K562 (cell line): ENCODE measurements around the gene KCNAB2. TPM values are rescaled to one million over a fixed set of nuclear protein-coding genes. Genes with fewer than 3 reads are reported as not detected.

ENCODE experiments used
- ATAC-seq: fragments of 200-7000 bp; cut with Tn5 transposase; 3 replicates; pipeline ENCODE4 v1.9.1; 2020; ENCODE audit warnings: moderate library complexity
- BruUV-seq: library from RNA; stranded (reverse); fragments of 400-500 nt; replicated peaks from 2 replicates; lab custom pipeline; 2021; lab: Mats Ljungman, UMichigan
- CTCF ChIA-PET: fragments of 300-600 bp; formaldehyde crosslinking; extraction: SDS; loops from one replicate; lab custom pipeline; 2021; ENCODE audit warnings: low intra/inter-chr PET ratio; lab: Yijun Ruan, JAX
- POLR2A ChIA-PET: fragments of 300-600, 350-650 bp; sonication (Branson Sonifier 250); formaldehyde crosslinking; extraction: SDS; loops from one replicate; lab custom pipeline; 2021; ENCODE audit warnings: antibody characterized with exemption, inconsistent platforms; lab: Yijun Ruan, JAX
- DNase-seq, 4 experiments: peaks; one replicate each; pipeline versions ENCODE4 v3.0.0 to v3.0.0-alpha.2; 2011 to 2018; ENCODE audit warnings: low spot score in 3 of 4, mixed read lengths in 3 of 4; ENCODE audit errors: extremely low read depth in 1 of 4
- FAIRE-seq: peaks from 2 replicates; lab custom pipeline; 2011; peaks lifted over from hg19 to GRCh38; lab: Jason Lieb, UNC
- H2AFZ ChIP-seq: 2 replicates; pipeline ENCODE4 v1.6.0; 2011; ENCODE audit warnings: low read depth, low read length, control low read depth, inconsistent platforms
- H3K27ac ChIP-seq: fragments of 200-600 bp; 3 replicates; pipeline ENCODE4 v1.8.0; 2011; ENCODE audit warnings: low read depth, mild to moderate bottlenecking, control low read depth, inconsistent platforms, low read length, moderate library complexity, mixed read lengths; ENCODE audit errors: extremely low read depth
- H3K27me3 ChIP-seq, 2 experiments: fragments of 300-600 bp in 1 of 2; 2 replicates in 1 of 2; 3 replicates in 1 of 2; pipeline versions ENCODE4 v1.6.0 to v1.8.0; 2011; ENCODE audit warnings: inconsistent platforms in 2 of 2, low read length in 2 of 2, mild to moderate bottlenecking in 1 of 2, mixed read lengths in 1 of 2, moderate library complexity in 1 of 2; ENCODE audit not compliant: control insufficient read depth in 2 of 2, insufficient read depth in 2 of 2
- H3K36me3 ChIP-seq: fragments of 300-600 bp; 3 replicates; pipeline ENCODE4 v1.8.0; 2011; ENCODE audit warnings: mild to moderate bottlenecking, low read length, inconsistent platforms; ENCODE audit not compliant: control insufficient read depth, insufficient read depth
- H3K4me1 ChIP-seq, 2 experiments: fragments of 200-600 bp in 1 of 2; replicated peaks in 1 of 2; 2 replicates in 1 of 2; 3 replicates in 1 of 2; pipeline versions ENCODE4 v1.5.1 to v1.8.0; 2011; ENCODE audit warnings: inconsistent platforms in 2 of 2, low read length in 2 of 2, mild to moderate bottlenecking in 1 of 2, mixed read lengths in 1 of 2, moderate library complexity in 1 of 2; ENCODE audit not compliant: control insufficient read depth in 2 of 2, insufficient read depth in 2 of 2
- H3K4me2 ChIP-seq: 2 replicates; pipeline ENCODE4 v1.6.1; 2011; ENCODE audit warnings: low read length, control low read depth, inconsistent platforms, mixed read lengths; ENCODE audit not compliant: insufficient read depth
- H3K4me3 ChIP-seq: fragments of 200-600 bp; sonication (generic), shearing (Covaris generic); 2 replicates; pipeline ENCODE4 v1.5.1; 2016; ENCODE audit warnings: control low read depth, inconsistent platforms
- H3K79me2 ChIP-seq: fragments of 200-600 bp; 3 replicates; pipeline ENCODE4 v1.8.0; 2011; ENCODE audit warnings: low read length, inconsistent platforms; ENCODE audit not compliant: control insufficient read depth, insufficient read depth
- H3K9ac ChIP-seq, 2 experiments: 2 replicates each; pipeline versions ENCODE4 v1.6.0 to v1.6.1; 2011; ENCODE audit warnings: low read depth in 2 of 2, low read length in 2 of 2, control low read depth in 1 of 2, inconsistent platforms in 1 of 2, mild to moderate bottlenecking in 1 of 2, mixed read lengths in 1 of 2; ENCODE audit not compliant: insufficient read depth in 1 of 2
- H3K9me1 ChIP-seq: one replicate; pipeline ENCODE4 v1.6.0; 2011; ENCODE audit warnings: inconsistent platforms, mild to moderate bottlenecking, low read length, moderate library complexity; ENCODE audit not compliant: control insufficient read depth, insufficient read depth
- H3K9me3 ChIP-seq: replicated peaks from 2 replicates; pipeline ENCODE4 v1.5.1; 2011; ENCODE audit warnings: low read depth, low read length, inconsistent platforms; ENCODE audit not compliant: control insufficient read depth, insufficient read depth
- H4K20me1 ChIP-seq: replicated peaks from 2 replicates; pipeline ENCODE4 v1.6.1; 2011; ENCODE audit warnings: low read length, inconsistent platforms, mixed read lengths; ENCODE audit not compliant: control insufficient read depth, insufficient read depth
- ASH1L ChIP-seq: fragments of 450-650 bp; IDR thresholded peaks from 2 replicates; pipeline ENCODE4 v1.6.1; 2018; ENCODE audit warnings: borderline replicate concordance, mild to moderate bottlenecking, low read depth; ENCODE audit not compliant: partially characterized antibody
- FUS ChIP-seq: fragments of 200-400 bp; formaldehyde crosslinking; optimal IDR thresholded peaks from 2 replicates; pipeline ENCODE3; 2017; ENCODE audit warnings: low read depth, low read length
- GABPB1 ChIP-seq: sonication (generic); formaldehyde crosslinking; IDR thresholded peaks from 2 replicates; pipeline ENCODE4 v1.8.0; 2022; ENCODE audit warnings: mild to moderate bottlenecking, missing genetic modification reagents
- HMG20B ChIP-seq: fragments of 250-450 bp; sonication (Bioruptor Pico); IDR thresholded peaks from 2 replicates; pipeline ENCODE4 v1.5.0; 2021; ENCODE audit warnings: mild to moderate bottlenecking
- HNRNPK ChIP-seq: fragments of 200-400 bp; formaldehyde crosslinking; IDR thresholded peaks from one replicate; pipeline ENCODE4 v1.6.1; 2018; ENCODE audit warnings: mild to moderate bottlenecking, low read depth, low read length; ENCODE audit not compliant: poor library complexity, severe bottlenecking
- JUND ChIP-seq, 2 experiments: IDR thresholded peaks; 2 replicates in 1 of 2; 3 replicates in 1 of 2; pipeline ENCODE4 v1.6.1; 2011; ENCODE audit warnings: borderline replicate concordance in 2 of 2, low read depth in 2 of 2, low read length in 2 of 2, improper control_type of control experiment in 1 of 2, missing biosample characterization in 1 of 2, missing genetic modification characterization in 1 of 2, missing genetic modification reagents in 1 of 2
- KDM1A ChIP-seq, 2 experiments: fragments of 450-650 bp; IDR thresholded peaks; 2 replicates each; pipeline ENCODE4 v1.6.1; 2016; ENCODE audit warnings: mild to moderate bottlenecking in 2 of 2
- KLF10 ChIP-seq: fragments of 250-450 bp; sonication (Bioruptor Pico); IDR thresholded peaks from 2 replicates; pipeline ENCODE4 v1.6.1; 2021; ENCODE audit warnings: matching md5 sums
- MYC ChIP-seq, 2 experiments: fragments of 250-450 bp in 1 of 2; sonication (Bioruptor Pico) in 1 of 2; IDR thresholded peaks; 2 replicates each; pipeline versions ENCODE4 v1.5.1 to v1.6.1; 2012 to 2021; ENCODE audit warnings: low read depth in 2 of 2, borderline replicate concordance in 1 of 2, improper control_type of control experiment in 1 of 2, low read length in 1 of 2, mild to moderate bottlenecking in 1 of 2, moderate library complexity in 1 of 2
- PTTG1 ChIP-seq: fragments of 450-650 bp; IDR thresholded peaks from 2 replicates; pipeline ENCODE4 v1.6.1; 2016; ENCODE audit warnings: low read depth, mild to moderate bottlenecking, missing genetic modification characterization, missing compliant biosample characterization
- TCFL5 ChIP-seq: fragments of 250-450 bp; sonication (Bioruptor Pico); conservative IDR thresholded peaks from 2 replicates; pipeline ENCODE4 v1.6.1; 2021; ENCODE audit warnings: mild to moderate bottlenecking, moderate library complexity, matching md5 sums
- WGBS: fragments of 100-300 bp; shearing (Covaris generic); methylation state at CpG from one replicate; pipeline ENCODE4 v1.1.6; 2016; ENCODE audit warnings: low coverage, mixed read lengths; ENCODE audit not compliant: insufficient coverage; ENCODE audit errors: missing lambda C conversion rate; 5-methylcytosine and 5-hydroxymethylcytosine counted together
- in situ Hi-C: fragments of 300-500 bp; cut with MboI; formaldehyde crosslinking; loops from 4 replicates; pipeline ENCODE4 v1.15.0; 2018; ENCODE audit warnings: inconsistent platforms, mixed read lengths
- intact Hi-C: fragments of 100-400 bp; cut with micrococcal nuclease; formaldehyde crosslinking; loops from 2 replicates; pipeline ENCODE4 v1.14.2; 2022
- polyA plus RNA-seq, 8 experiments: library from polyadenylated mRNA; depleted of rRNA in 4 of 8; stranded (reverse) in 5 of 8; unstranded in 3 of 8; fragments of >200 nt; fragmentation: Nextera tagmentation in 2 of 8; fragmentation: Illumina TruSeq in 1 of 8; extraction: Ambion mirVana in 2 of 8; extraction: Trizol in 1 of 8; gene quantifications; 2 replicates each; pipeline versions ENCODE4 v1.2.1 to v1.2.3, GENCODE V29; 2011 to 2014; ENCODE audit warnings: inconsistent platforms in 1 of 8, missing spikeins in 1 of 8
- total RNA-seq, 7 experiments: library from RNA; depleted of rRNA in 6 of 7; stranded (reverse); fragments of >200 nt in 6 of 7; fragmentation: Illumina TruSeq in 2 of 7; extraction: Trizol in 2 of 7; gene quantifications; 2 replicates each; pipeline versions ENCODE4 v1.2.1 to v1.2.3, GENCODE V29; 2011 to 2021; ENCODE audit warnings: low replicate concordance in 1 of 7
- TF ChIP-seq, protein P1 (sequence below): fragments of 450-650 bp; IDR thresholded peaks from 2 replicates; pipeline ENCODE4 v1.6.1; 2016; ENCODE audit warnings: low read depth, mild to moderate bottlenecking, moderate library complexity
- TF ChIP-seq, protein P2 (sequence below): fragments of 450-650 bp; formaldehyde crosslinking; IDR thresholded peaks from 2 replicates; pipeline ENCODE4 v1.4.0; 2022; ENCODE audit warnings: missing genetic modification characterization
- TF ChIP-seq, protein P3 (sequence below): sonication (generic); formaldehyde crosslinking; IDR thresholded peaks from 2 replicates; pipeline ENCODE4 v1.8.1; 2023; ENCODE audit warnings: mild to moderate bottlenecking, missing genetic modification reagents
- TF ChIP-seq, protein P4 (sequence below): fragments of 250-450 bp; sonication (Bioruptor Pico); IDR thresholded peaks from 2 replicates; pipeline ENCODE4 v1.8.0; 2021; ENCODE audit warnings: mild to moderate bottlenecking, moderate library complexity

The KCNAB2 gene
- total and polyA plus RNA-seq, 9 of the 15 experiments (the other 6 are each of a cell fraction or from before 2014, with no cell fraction given), result 1.8 to 15.8 (median 7.1) TPM

DNA sequence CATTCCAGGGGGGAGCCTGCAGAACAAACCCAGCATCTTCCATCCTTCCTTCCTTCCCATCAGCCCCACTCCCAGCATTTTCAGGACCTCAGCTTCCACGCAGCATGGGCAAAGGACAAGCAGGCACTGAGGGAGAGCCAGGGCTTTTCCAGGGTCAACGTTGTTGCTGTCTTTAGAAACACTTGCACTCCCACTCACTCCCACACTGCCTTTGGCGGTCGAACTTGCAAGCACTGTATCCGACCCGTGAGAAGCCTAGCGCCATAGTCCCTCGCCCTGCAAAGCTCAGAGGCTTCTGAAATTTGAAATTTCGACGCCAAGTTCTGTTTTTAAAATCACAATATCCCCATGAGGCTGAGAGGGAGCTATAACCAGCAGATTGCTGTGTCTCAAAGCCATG, 47.4 kb downstream of the KCNAB2 start:
- BruUV-seq, result no TSS peak
- H3K9ac ChIP-seq, result no peak overlapping the region
- no peaks in the 10 kb centered on the region for H3K79me2 ChIP-seq
- H3K4me3 ChIP-seq, result no peak overlapping the region
- WGBS, result 4% methylated on average over 10 of the region's 10 CpGs
- H3K4me1 ChIP-seq, result peaks cover 0 to 36% of the 10 kb centered on the region in 2 experiments; a peak in 2 of 5 replicates
- H4K20me1 ChIP-seq, result peaks cover 33% of the 10 kb centered on the region
- ChIA-PET CTCF (no interaction called here), POLR2A (interaction anchor here (0.6 to 2.2 kb wide), 3 partner anchors 8 to 11 kb away, joined by 3 to 7 read pairs (median 4); no protein-coding TSS in a partner anchor)
- in situ Hi-C loops (no loop called here), intact Hi-C loops (no loop called here)
- H2AFZ ChIP-seq, result no peak overlapping the region
- H3K36me3 ChIP-seq, result no peaks in the 10 kb centered on the region
- no peaks in the 10 kb centered on the region for H3K9me3 ChIP-seq
- no peak overlapping the region for H3K4me2 ChIP-seq
- no peak for DNase-seq
- peak; percentile 22; the same call in 1 of the 3 replicates for ATAC-seq
- H3K27ac ChIP-seq, result no peak overlapping the region
- peaks cover 48 to 82% of the 10 kb centered on the region in 2 experiments for H3K27me3 ChIP-seq
- no peak for FAIRE-seq
- H3K9me1 ChIP-seq, result no peaks in the 10 kb centered on the region
- TF ChIP-seq FUS (no peak), GABPB1 (CRISPR knock-in tag) (no peak), ASH1L (no peak), TCFL5 (CRISPR knock-in tag) (no peak), HNRNPK (no peak), KLF10 (no peak), JUND (IDR thresholded peaks at IDR 0.05; ENCODE audit: borderline replicate concordance, low read depth, low read length) (no peak), JUND (tag; IDR thresholded peaks at IDR 0.05; ENCODE audit: borderline replicate concordance, low read depth, low read length) (no peak), KDM1A (IDR thresholded peaks at IDR 0.05) (no peak), HMG20B (CRISPR knock-in tag) (no peak), MYC (IDR thresholded peaks at IDR 0.05; ENCODE audit: low read depth, low read length) (no peak), MYC (CRISPR knock-in tag; IDR thresholded peaks at IDR 0.05; ENCODE audit: borderline replicate concordance, low read depth) (no peak), PTTG1 (tag) (no peak)
- TF ChIP-seq, protein P1, sequence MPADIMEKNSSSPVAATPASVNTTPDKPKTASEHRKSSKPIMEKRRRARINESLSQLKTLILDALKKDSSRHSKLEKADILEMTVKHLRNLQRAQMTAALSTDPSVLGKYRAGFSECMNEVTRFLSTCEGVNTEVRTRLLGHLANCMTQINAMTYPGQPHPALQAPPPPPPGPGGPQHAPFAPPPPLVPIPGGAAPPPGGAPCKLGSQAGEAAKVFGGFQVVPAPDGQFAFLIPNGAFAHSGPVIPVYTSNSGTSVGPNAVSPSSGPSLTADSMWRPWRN, result no peak
- TF ChIP-seq, protein P2, sequence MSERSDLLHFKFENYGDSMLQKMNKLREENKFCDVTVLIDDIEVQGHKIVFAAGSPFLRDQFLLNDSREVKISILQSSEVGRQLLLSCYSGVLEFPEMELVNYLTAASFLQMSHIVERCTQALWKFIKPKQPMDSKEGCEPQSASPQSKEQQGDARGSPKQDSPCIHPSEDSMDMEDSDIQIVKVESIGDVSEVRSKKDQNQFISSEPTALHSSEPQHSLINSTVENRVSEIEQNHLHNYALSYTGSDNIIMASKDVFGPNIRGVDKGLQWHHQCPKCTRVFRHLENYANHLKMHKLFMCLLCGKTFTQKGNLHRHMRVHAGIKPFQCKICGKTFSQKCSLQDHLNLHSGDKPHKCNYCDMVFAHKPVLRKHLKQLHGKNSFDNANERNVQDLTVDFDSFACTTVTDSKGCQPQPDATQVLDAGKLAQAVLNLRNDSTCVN (CRISPR knock-in tag), result no peak
- TF ChIP-seq, protein P3, sequence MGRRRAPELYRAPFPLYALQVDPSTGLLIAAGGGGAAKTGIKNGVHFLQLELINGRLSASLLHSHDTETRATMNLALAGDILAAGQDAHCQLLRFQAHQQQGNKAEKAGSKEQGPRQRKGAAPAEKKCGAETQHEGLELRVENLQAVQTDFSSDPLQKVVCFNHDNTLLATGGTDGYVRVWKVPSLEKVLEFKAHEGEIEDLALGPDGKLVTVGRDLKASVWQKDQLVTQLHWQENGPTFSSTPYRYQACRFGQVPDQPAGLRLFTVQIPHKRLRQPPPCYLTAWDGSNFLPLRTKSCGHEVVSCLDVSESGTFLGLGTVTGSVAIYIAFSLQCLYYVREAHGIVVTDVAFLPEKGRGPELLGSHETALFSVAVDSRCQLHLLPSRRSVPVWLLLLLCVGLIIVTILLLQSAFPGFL (CRISPR knock-in tag), result no peak
- TF ChIP-seq, protein P4, sequence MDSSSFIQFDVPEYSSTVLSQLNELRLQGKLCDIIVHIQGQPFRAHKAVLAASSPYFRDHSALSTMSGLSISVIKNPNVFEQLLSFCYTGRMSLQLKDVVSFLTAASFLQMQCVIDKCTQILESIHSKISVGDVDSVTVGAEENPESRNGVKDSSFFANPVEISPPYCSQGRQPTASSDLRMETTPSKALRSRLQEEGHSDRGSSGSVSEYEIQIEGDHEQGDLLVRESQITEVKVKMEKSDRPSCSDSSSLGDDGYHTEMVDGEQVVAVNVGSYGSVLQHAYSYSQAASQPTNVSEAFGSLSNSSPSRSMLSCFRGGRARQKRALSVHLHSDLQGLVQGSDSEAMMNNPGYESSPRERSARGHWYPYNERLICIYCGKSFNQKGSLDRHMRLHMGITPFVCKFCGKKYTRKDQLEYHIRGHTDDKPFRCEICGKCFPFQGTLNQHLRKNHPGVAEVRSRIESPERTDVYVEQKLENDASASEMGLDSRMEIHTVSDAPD (CRISPR knock-in tag), result no peak
